Mucosa of stomach (tissue), 1 donor: ENCODE measurements around the gene MLH3.
"Not testable (repeated sequence)": the region's sequence is repeated elsewhere in the genome, so short reads cannot be mapped to it uniquely, and the experiment has no call there.

Experiments
- H3K27me3 ChIP-seq: one replicate; pipeline ENCODE4 v1.7.0; 2013; ENCODE audit warnings: mild to moderate bottlenecking, low read length; ENCODE audit not compliant: control insufficient read depth, insufficient read depth
- H3K36me3 ChIP-seq: one replicate; pipeline ENCODE4 v1.7.0; 2013; ENCODE audit warnings: low read length; ENCODE audit not compliant: control insufficient read depth, insufficient read depth
- H3K4me1 ChIP-seq: one replicate; pipeline ENCODE4 v1.7.0; 2013; ENCODE audit warnings: mild to moderate bottlenecking, low read length; ENCODE audit not compliant: control insufficient read depth, insufficient read depth
- H3K4me3 ChIP-seq: one replicate; pipeline ENCODE4 v1.7.0; 2013; ENCODE audit warnings: low read length
- H3K9ac ChIP-seq: one replicate; pipeline ENCODE4 v1.7.0; 2013; ENCODE audit warnings: mild to moderate bottlenecking, low read length, moderate library complexity
- H3K9me3 ChIP-seq: one replicate; pipeline ENCODE4 v1.7.0; 2013; ENCODE audit warnings: mild to moderate bottlenecking, low read length, moderate library complexity; ENCODE audit not compliant: control insufficient read depth
- donor health status: Pancreatic carcinoma.

Gene MLH3

GRCh38 chr14:75083271-75083670 lies 32.0 kb upstream of the MLH3 start:
- H3K36me3 ChIP-seq, result peaks cover 6% of the 10 kb centered on the region
- H3K4me3 ChIP-seq, result no peak overlapping the region
- no peak overlapping the region for H3K9ac ChIP-seq

GRCh38 chr14:75081660-75082229 lies 30.5 kb upstream of the MLH3 start:
- Histone ChIP-seq H3K36me3 (peaks cover 6% of the 10 kb centered on the region), H3K4me1 (no peaks in the 10 kb centered on the region), H3K9ac (no peak overlapping the region), H3K4me3 (no peak overlapping the region), H3K27me3 (no peaks in the 10 kb centered on the region), H3K9me3 (no peaks in the 10 kb centered on the region)

More at GRCh38 chr14:75083271-75083670, 32.0 kb upstream of the MLH3 start:
- no peaks in the 10 kb centered on the region for H3K4me1 ChIP-seq
- no peaks in the 10 kb centered on the region for H3K27me3 ChIP-seq
- no peaks in the 10 kb centered on the region for H3K9me3 ChIP-seq

- Histone ChIP-seq H3K27me3 (no peaks in the 10 kb centered on the region), H3K36me3 (peaks cover 6% of the 10 kb centered on the region), H3K4me1 (no peaks in the 10 kb centered on the region), H3K9me3 (no peaks in the 10 kb centered on the region), H3K4me3 (no peak overlapping the region), H3K9ac (no peak overlapping the region)
Measured at GRCh38 chr14:75079521-75079920, 28.3 kb upstream of the MLH3 start.

- no peaks in the 10 kb centered on the region for H3K9me3 ChIP-seq
- H3K4me3 ChIP-seq, result no peak overlapping the region
- H3K4me1 ChIP-seq, result no peaks in the 10 kb centered on the region
- H3K9ac ChIP-seq, result no peak overlapping the region
- H3K36me3 ChIP-seq, result peaks cover under 1% of the 10 kb centered on the region
- no peaks in the 10 kb centered on the region for H3K27me3 ChIP-seq
Measured at GRCh38 chr14:75077794-75078193, 26.5 kb upstream of the MLH3 start.

- Histone ChIP-seq H3K9ac (peak overlapping the region; percentile 81), H3K27me3 (no peaks in the 10 kb centered on the region), H3K4me1 (peaks cover 24% of the 10 kb centered on the region), H3K4me3 (no peak overlapping the region), H3K36me3 (no peaks in the 10 kb centered on the region), H3K9me3 (no peaks in the 10 kb centered on the region)
Measured at GRCh38 chr14:75070383-75070782, 19.1 kb upstream of the MLH3 start.

GRCh38 chr14:75069811-75070145 lies 18.5 kb upstream of the MLH3 start:
- peak overlapping the region; percentile 14 for H3K4me3 ChIP-seq
- no peaks in the 10 kb centered on the region for H3K27me3 ChIP-seq
- H3K9me3 ChIP-seq, result no peaks in the 10 kb centered on the region
- no peaks in the 10 kb centered on the region for H3K36me3 ChIP-seq
- H3K9ac ChIP-seq, result peak overlapping the region; percentile 81
- peaks cover 24% of the 10 kb centered on the region for H3K4me1 ChIP-seq

GRCh38 chr14:75069121-75069810 lies 18.0 kb upstream of the MLH3 start, which contains the start of gene ZC2HC1C:
TSS of gene ZC2HC1C (plus strand) at chr14:75069641. CDS start at chr14:75070574, 933 bp downstream.
- Histone ChIP-seq H3K27me3 (no peaks in the 10 kb centered on the region), H3K9me3 (no peaks in the 10 kb centered on the region), H3K4me1 (peaks cover 25% of the 10 kb centered on the region), H3K9ac (peak within 1 kb of the TSS; percentile 81), H3K4me3 (peak within 1 kb of the TSS; percentile 14), H3K36me3 (no peaks in the 10 kb centered on the region)

- H3K36me3 ChIP-seq, result no peaks in the 10 kb centered on the region
- H3K4me1 ChIP-seq, result peaks cover 27% of the 10 kb centered on the region
- H3K9me3 ChIP-seq, result no peaks in the 10 kb centered on the region
Measured at GRCh38 chr14:75068294-75069120, 17.2 kb upstream of the MLH3 start.

GRCh38 chr14:75067765-75068164 lies 16.5 kb upstream of the MLH3 start:
- H3K4me3 ChIP-seq, H3K9ac ChIP-seq, H3K27me3 ChIP-seq, H3K9me3 ChIP-seq, H3K36me3 ChIP-seq: not testable (repeated sequence)
- H3K4me1 ChIP-seq, result peaks cover 27% of the 10 kb centered on the region

More at GRCh38 chr14:75068294-75069120, 17.2 kb upstream of the MLH3 start:
- H3K27me3 ChIP-seq, result no peaks in the 10 kb centered on the region
- H3K9ac ChIP-seq, result peak overlapping the region; percentile 81
- H3K4me3 ChIP-seq, result peak overlapping the region; percentile 14

GRCh38 chr14:75067212-75067611 lies 15.9 kb upstream of the MLH3 start:
- peaks cover 27% of the 10 kb centered on the region for H3K4me1 ChIP-seq
- no peak overlapping the region for H3K4me3 ChIP-seq
- no peak overlapping the region for H3K9ac ChIP-seq
- H3K9me3 ChIP-seq, result no peaks in the 10 kb centered on the region
- H3K36me3 ChIP-seq, result no peaks in the 10 kb centered on the region
- no peaks in the 10 kb centered on the region for H3K27me3 ChIP-seq

- H3K36me3 ChIP-seq, result no peaks in the 10 kb centered on the region
- H3K27me3 ChIP-seq, result no peaks in the 10 kb centered on the region
- no peak overlapping the region for H3K9ac ChIP-seq
- H3K9me3 ChIP-seq, result no peaks in the 10 kb centered on the region
- no peak overlapping the region for H3K4me3 ChIP-seq
- H3K4me1 ChIP-seq, result peaks cover 27% of the 10 kb centered on the region
Measured at GRCh38 chr14:75066691-75067090, 15.4 kb upstream of the MLH3 start.

- H3K4me1 ChIP-seq, result peaks cover 15% of the 10 kb centered on the region
- H3K9me3 ChIP-seq, result no peaks in the 10 kb centered on the region
- no peaks in the 10 kb centered on the region for H3K36me3 ChIP-seq
- no peaks in the 10 kb centered on the region for H3K27me3 ChIP-seq
- peak overlapping the region; percentile 63 for H3K9ac ChIP-seq
- H3K4me3 ChIP-seq, result peak overlapping the region; percentile 59
Measured at GRCh38 chr14:75064205-75064567, 12.9 kb upstream of the MLH3 start.
